ENCODE results near the gene CPZ.

- TF ChIP-seq ZBTB6 (tag by site-specific recombination; IDR thresholded peaks at IDR 0.05) = no peak
- no peak for TF ChIP-seq ZNF768 (tag by site-specific recombination; IDR thresholded peaks at IDR 0.05)
Observed at GRCh38 chr4:8549352-8549931, 43.1 kb upstream of the CPZ start.

Data from HEK293 (cell line).